DMS53 treated with DMSO at 0.1 percent for 48 hours (cell line): ENCODE measurements around the gene TBC1D14.

ENCODE experiments used
- DNase-seq: peaks from one replicate; lab custom pipeline; 2025; ENCODE audit not compliant: unreplicated experiment; lab: John Stamatoyannopoulos, UW

Gene TBC1D14, protein sequence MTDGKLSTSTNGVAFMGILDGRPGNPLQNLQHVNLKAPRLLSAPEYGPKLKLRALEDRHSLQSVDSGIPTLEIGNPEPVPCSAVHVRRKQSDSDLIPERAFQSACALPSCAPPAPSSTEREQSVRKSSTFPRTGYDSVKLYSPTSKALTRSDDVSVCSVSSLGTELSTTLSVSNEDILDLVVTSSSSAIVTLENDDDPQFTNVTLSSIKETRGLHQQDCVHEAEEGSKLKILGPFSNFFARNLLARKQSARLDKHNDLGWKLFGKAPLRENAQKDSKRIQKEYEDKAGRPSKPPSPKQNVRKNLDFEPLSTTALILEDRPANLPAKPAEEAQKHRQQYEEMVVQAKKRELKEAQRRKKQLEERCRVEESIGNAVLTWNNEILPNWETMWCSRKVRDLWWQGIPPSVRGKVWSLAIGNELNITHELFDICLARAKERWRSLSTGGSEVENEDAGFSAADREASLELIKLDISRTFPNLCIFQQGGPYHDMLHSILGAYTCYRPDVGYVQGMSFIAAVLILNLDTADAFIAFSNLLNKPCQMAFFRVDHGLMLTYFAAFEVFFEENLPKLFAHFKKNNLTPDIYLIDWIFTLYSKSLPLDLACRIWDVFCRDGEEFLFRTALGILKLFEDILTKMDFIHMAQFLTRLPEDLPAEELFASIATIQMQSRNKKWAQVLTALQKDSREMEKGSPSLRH

GRCh38 chr4:6909113-6909969, at the start of gene TBC1D14:
Gene TBC1D14, plus strand, starts transcription at chr4:6909826. Its CDS starts 13,564 bp downstream, at chr4:6923390.
- DNase-seq, result peak; percentile 72

- DNase-seq, result no peak
These were observed 41.2 kb upstream of the TBC1D14 start for GRCh38 chr4:6868386-6868785.

DNA sequence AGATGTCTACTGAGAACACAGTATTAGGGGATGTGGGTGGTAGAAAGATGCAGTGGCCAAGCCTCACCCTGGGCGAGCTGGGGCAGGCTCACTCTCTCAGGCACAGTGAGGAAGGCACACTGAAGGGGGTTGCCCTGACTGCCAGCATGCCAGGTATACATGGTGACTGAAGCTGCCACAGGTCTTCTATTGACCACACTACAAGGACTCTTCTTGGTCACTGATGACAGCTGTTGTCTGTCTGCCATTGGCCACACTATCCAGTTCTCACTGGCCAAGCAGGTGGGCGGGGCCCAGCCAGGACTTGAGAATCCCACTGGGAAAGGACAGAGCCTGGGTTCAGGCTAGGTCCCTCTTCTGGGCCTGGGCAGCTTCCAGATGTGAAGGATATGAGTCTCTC, 39.7 kb upstream of the TBC1D14 start:
- no peak for DNase-seq

DNA sequence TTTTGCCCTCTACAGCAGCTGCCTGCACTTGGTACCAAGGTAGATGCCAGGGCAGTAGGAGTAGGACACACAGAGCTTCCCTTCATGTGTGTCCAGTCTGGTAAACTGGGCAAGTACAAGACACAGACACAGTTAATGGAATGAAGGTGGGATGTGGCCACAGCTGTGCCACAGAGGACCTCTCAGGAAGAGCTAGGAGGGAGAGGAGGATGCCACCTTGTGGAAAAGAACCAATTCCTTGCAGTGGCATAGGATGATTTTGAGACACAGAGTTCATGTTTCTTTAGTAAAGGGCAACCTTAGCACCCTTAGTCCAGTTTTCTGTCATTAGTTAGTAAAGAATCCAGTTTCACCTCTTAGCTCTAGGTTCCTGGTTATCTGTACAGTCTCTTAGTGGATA, 36.3 kb upstream of the TBC1D14 start:
- DNase-seq, result no peak

GRCh38 chr4:6873792-6874461, 35.7 kb upstream of the TBC1D14 start:
- peak; percentile 48 for DNase-seq

GRCh38 chr4:6874981-6875380, 34.6 kb upstream of the TBC1D14 start:
- no peak for DNase-seq

DNA sequence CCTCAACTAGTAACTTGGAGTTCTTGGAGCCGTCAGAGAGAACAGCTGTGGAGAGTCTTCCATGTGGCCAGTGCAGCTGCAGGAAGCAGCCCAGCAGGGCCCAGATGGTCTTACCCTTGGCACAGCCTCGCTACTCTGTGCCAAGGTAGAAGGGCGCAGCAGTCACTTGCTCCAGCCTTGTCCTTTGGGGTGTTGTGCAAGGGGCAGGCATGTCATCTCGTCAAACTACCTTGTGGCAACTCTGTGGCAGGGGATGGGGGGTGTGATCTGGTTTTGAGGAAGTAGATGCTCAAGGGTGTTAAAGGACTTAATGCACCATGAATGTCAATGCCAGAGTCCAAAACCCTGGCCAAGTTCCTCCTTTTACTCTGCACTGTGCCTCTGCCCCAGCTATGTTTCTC, 34.2 kb upstream of the TBC1D14 start:
- DNase-seq, result no peak

DNA sequence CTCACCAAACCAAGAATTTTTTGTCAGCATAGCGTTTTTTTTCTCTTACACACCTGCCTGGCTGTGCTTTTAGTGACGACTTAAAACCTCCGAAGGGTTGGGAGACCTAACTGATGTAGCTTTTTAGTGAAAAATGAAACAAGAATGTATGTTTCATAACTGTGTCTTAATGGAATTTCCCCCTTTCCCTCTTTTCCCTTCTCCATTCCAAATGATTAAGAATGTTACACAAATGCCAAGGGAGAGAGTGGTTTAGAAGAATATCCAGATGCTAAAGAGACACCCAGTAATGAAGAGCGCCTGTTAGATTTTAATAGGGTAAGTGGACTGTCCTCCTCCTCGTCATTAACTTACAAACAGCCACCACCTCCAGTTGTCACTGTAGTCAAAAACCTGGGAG, 33.2 kb upstream of the TBC1D14 start:
- no peak for DNase-seq

DNA sequence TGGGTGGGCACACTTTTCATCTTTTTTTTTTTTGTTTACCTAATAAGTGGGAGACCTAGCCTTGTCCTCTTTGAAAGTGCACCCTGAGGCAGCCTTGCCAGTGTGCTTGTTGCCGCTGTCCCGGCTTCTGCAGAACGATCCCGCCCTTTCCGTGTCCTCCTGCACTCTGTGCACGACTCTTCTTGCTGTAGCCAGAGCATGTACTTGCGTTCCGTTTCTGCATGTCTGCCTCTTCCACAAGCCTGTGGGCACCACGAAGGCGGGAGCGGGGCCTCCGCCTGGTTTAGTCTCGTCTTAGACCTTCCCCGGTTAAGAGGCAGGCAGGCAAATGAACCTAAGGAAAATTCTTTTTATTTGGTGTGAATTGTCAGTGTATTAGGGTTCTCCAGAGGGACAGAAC, 32.6 kb upstream of the TBC1D14 start:
- no peak for DNase-seq

DNA sequence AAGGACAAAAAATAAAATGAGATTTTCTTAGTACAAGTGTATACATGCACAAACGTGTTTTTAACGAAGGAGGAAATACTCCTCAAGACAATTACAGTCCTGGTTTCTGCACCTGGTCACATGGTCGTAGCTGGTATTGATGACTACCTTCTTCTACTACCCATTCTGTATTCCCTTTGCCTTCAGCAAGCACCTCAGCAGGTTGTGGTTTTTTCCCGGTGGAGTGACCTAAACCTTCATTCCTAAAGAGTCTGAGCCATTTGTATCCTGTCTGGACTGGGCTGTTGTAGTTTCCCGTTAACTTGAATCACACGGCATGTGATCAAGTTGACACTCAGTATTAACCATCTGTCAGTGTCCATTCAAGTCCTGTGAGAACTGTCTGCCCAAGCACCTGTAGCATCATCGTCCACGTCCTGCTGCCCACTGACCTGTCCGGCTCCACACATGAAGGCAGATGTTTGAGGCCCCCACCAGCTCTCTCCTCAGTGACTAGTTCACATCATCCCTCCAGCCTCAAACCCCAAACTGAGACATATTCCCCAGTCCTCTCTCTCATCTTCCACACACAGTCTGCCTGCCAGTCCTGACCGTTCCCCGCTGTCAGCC, 31.1 kb upstream of the TBC1D14 start:
- DNase-seq, result no peak

- DNase-seq, result no peak
These were observed 28.9 kb upstream of the TBC1D14 start for GRCh38 chr4:6880691-6881090.

DNA sequence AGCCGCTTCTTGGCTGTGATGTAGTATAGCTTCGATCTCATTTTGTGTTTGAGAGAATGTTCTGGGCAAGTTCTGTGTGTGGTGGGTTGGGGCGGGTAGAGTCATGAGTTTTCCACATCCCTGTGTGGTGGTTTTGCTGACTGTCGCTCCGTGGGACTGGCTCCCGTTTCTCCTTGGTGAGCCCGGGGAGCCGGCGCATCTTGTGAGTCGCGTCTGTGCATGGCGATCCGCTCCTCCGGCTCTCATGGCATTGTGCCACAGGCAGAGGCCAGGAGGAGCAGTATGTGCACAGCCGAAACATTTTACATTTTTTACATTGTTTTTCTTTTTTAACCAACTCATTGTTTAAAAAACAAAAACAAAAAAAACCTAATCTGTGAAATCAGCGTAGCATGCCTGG, 27.7 kb upstream of the TBC1D14 start:
- DNase-seq, result no peak

DNA sequence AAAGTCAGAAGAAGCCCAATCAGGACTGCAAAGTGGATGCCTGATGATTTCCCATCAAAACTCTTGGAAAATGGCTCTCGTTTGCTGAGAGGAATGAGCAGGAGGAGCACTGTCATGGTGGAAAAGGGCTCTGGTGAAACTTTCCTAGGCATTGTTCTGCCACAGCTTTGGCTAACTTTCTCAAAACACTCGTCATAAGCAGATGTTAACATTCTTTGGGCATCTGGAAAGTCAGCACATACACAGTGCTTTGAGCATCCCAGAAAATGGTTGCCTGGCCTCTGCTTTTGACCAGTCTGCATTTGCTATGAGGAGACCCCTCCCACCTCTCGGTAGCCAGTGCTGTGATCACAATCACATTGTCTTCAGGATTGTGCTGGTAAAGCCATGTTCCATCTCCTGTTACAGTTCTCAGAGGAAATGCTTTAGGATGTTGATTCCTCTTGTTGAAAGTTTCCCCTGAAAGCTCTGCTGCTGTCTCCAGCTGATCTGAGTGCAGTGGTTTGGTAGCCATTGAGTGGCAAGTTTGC, 25.2 kb upstream of the TBC1D14 start:
- DNase-seq, result no peak

GRCh38 chr4:6885953-6886557, 23.6 kb upstream of the TBC1D14 start:
- peak; percentile 65 for DNase-seq

DNA sequence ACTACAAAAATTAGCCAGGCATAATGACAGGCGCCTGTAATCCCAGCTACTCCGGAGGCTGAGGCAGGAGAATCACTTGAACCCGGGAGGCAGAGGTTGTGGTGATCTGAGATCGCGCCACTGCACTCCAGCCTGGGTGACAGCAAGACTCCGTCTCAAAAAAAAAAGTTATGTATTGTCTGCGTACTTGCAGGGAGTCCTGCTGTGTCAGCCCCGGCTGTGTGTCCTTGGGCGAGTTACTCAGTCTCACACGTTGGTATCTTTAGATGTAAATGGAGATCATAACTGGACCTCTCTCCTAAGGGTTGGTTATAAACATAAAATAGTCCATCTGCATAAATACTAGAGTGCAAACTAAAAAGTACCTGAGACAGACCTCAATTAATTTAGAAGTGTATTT, 22.7 kb upstream of the TBC1D14 start:
- no peak for DNase-seq

GRCh38 chr4:6887591-6888371, 21.8 kb upstream of the TBC1D14 start:
- DNase-seq, result no peak

DNA sequence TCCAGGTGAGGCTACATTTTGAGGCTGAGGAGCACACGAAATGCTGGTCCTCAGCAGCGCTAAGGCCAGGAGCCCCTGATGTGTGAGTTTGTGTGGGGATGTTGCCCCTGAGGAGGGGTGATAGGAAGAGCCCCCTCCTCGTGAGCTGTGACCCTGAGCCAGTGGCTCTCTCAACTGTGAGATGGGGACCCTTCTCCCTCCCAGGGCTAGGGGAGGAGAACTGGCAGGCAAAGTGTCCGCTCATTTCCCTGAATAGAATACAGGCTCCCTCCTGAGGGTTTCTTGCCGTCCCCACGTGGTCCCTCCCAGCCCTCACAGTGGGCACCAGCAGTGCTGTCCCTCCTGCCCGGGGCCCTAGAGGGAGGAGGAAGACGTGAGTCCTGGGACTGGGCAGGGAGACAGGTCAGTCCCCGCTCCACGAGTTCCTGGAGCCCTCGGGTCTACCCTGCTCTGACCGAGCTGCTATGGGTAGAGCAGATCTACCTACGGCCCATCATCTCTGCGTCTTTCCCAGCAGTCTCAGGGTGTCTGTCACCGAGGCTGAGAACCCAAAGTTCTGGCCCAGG, 21.0 kb upstream of the TBC1D14 start:
- DNase-seq, result no peak

- DNase-seq, result no peak
These were observed 20.4 kb upstream of the TBC1D14 start for GRCh38 chr4:6889101-6889735.
